Activated CD4-positive, alpha-beta memory T cell treated with anti-CD3 and anti-CD28 coated beads, Interleukin-2, amount 10 ng/mL, durations not matched to agents 7 days and 5 days (primary cell): ENCODE measurements around the gene ZNF324. TPM values are rescaled to one million over a fixed set of nuclear protein-coding genes. Genes with fewer than 3 reads are reported as not detected.
"Not testable (repeated sequence)": the region's sequence is repeated elsewhere in the genome, so short reads cannot be mapped to it uniquely, and the experiment has no call there.

Source experiments
- CTCF ChIA-PET: fragments of 350-600 bp; sonication (Branson Sonifier 250); formaldehyde crosslinking; loops from one replicate; lab custom pipeline; 2021; ENCODE audit warnings: antibody characterized with exemption, inconsistent platforms; lab: Charles Lee
- POLR2A ChIA-PET: fragments of 350-600 bp; sonication (Branson Sonifier 250); formaldehyde crosslinking; loops from one replicate; lab custom pipeline; 2021; ENCODE audit warnings: antibody characterized with exemption; lab: Charles Lee
- DNase-seq: peaks from one replicate; pipeline ENCODE4 v3.0.0-alpha.2; 2020
- H3K27ac Mint-ChIP-seq: one replicate; pipeline ENCODE4 v1.8.0; 2021; ENCODE audit warnings: mild to moderate bottlenecking, mixed read lengths
- H3K27me3 Mint-ChIP-seq: one replicate; pipeline ENCODE4 v1.8.0; 2021; ENCODE audit warnings: mixed read lengths
- H3K36me3 Mint-ChIP-seq: one replicate; pipeline ENCODE4 v1.8.0; 2021; ENCODE audit warnings: low read depth, mixed read lengths
- H3K4me1 Mint-ChIP-seq: one replicate; pipeline ENCODE4 v1.8.0; 2021; ENCODE audit warnings: mixed read lengths
- H3K4me3 Mint-ChIP-seq: one replicate; pipeline ENCODE4 v1.8.0; 2021; ENCODE audit warnings: mild to moderate bottlenecking, mixed read lengths
- H3K9me3 Mint-ChIP-seq: one replicate; pipeline ENCODE4 v1.8.0; 2021; ENCODE audit warnings: mixed read lengths
- total RNA-seq, 2 experiments: library from RNA; stranded (reverse); gene quantifications; one replicate each; pipeline ENCODE4 v1.2.3, GENCODE V29; 2021

Gene ZNF324
- total RNA-seq, 2 experiments from 2014 or later = 10.8 to 12.1 TPM

DNA sequence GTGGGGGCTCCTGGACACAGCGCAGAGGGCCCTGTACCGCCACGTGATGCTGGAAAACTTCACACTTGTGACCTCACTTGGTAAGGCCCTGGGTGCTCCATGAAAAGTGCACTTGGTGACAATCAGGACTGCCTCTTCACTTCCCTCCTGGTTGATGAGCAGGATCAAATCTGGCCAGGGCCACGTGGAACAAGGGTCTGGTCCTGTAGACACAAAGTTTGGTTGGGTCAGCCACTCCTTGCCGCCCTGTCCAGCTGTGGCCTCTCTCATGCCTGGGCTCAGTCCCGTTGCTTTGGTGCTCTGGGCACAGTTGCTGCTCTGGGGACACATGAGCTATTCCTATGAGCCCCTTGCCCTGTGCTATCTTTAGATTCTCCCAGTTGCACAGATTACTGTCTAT is 13.1 kb upstream of the ZNF324 start:
- peaks cover 29% of the 10 kb centered on the region for H3K36me3 Mint-ChIP-seq
- no peak for DNase-seq
- H3K4me3 Mint-ChIP-seq = peak overlapping the region; percentile 76
- peaks cover 21% of the 10 kb centered on the region for H3K4me1 Mint-ChIP-seq
- H3K9me3 Mint-ChIP-seq = peaks cover 8% of the 10 kb centered on the region
- H3K27me3 Mint-ChIP-seq = peaks cover 6% of the 10 kb centered on the region
- POLR2A ChIA-PET = no interaction called here
- H3K27ac Mint-ChIP-seq = no peak overlapping the region
- CTCF ChIA-PET = no interaction called here

- no peak for DNase-seq
- no peak overlapping the region for H3K27ac Mint-ChIP-seq
- peaks cover 34% of the 10 kb centered on the region for H3K36me3 Mint-ChIP-seq
- H3K9me3 Mint-ChIP-seq = no peaks in the 10 kb centered on the region
- H3K4me3 Mint-ChIP-seq = no peak overlapping the region
- H3K4me1 Mint-ChIP-seq = peaks cover 21% of the 10 kb centered on the region
- CTCF ChIA-PET = no interaction called here
- POLR2A ChIA-PET = no interaction called here
- peaks cover 4% of the 10 kb centered on the region for H3K27me3 Mint-ChIP-seq
These were observed 11.6 kb upstream of the ZNF324 start for GRCh38 chr19:58455306-58455705.

DNA sequence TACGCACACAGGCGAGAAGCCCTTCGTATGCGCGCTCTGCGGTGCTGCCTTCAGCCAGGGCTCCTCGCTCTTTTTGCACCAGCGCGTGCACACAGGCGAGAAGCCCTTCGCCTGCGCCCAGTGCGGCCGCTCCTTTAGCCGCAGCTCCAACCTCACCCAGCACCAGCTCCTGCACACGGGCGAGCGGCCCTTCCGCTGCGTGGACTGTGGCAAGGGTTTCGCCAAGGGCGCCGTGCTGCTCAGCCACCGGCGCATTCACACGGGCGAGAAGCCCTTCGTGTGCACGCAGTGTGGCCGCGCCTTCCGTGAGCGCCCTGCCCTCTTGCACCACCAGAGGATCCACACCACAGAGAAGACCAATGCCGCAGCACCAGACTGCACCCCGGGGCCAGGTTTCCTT is 10.8 kb upstream of the ZNF324 start:
- H3K27ac Mint-ChIP-seq = no peak overlapping the region
- no peak for DNase-seq
- H3K9me3 Mint-ChIP-seq = no peaks in the 10 kb centered on the region
- H3K4me1 Mint-ChIP-seq = peaks cover 15% of the 10 kb centered on the region
- ChIA-PET CTCF (no interaction called here), POLR2A (no interaction called here)
- H3K36me3 Mint-ChIP-seq = peaks cover 34% of the 10 kb centered on the region
- peaks cover 2% of the 10 kb centered on the region for H3K27me3 Mint-ChIP-seq
- no peak overlapping the region for H3K4me3 Mint-ChIP-seq

- ChIA-PET POLR2A (interaction anchor here (1.6 kb wide), 1 partner anchor 9 kb away, joined by 4 read pairs; the partner anchor contains the start of gene ZNF324B), CTCF (interaction anchor here (2.0 kb wide), 1 partner anchor 60 kb away, joined by 5 read pairs; the partner anchor contains the start of gene ZBTB45)
- no peak for DNase-seq
- no peaks in the 10 kb centered on the region for H3K27me3 Mint-ChIP-seq
- no peaks in the 10 kb centered on the region for H3K9me3 Mint-ChIP-seq
- no peak overlapping the region for H3K27ac Mint-ChIP-seq
- peaks cover 29% of the 10 kb centered on the region for H3K36me3 Mint-ChIP-seq
- H3K4me3 Mint-ChIP-seq = no peak overlapping the region
- no peaks in the 10 kb centered on the region for H3K4me1 Mint-ChIP-seq
These were observed 6.8 kb upstream of the ZNF324 start for GRCh38 chr19:58460039-58460438.

DNA sequence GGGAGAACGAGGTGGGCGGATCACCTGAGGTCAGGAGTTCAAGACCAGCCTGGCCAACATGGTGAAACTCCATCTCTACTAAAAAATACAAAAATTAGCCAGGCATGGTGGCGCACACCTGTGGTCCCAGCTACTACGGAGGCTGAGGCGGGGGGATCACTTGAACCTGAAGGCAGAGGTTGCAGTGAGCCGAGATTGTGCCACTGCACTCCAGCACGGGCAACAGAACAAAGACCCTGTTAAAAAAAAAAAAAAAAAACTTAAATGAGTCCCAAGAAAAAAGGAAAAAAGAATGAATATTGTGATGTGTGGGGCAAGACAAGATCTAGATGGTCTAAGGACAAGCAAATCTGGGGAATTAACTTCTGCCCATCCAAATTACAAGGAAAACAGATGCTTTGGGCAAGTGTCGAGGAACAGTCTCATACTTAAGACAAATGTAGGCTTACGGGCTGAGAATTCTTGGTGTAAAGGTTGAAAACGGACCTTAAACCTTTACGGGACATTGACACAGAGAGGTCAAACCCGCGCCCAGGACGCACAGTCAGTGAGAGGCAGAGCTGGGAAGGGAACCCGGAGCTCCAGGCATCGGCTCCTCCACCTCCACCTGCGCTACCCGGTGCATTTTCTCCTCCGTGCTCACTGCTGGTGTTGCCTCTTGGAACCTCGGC is 656 bp upstream of the ZNF324 start:
- H3K4me3 Mint-ChIP-seq = peak overlapping the region; percentile 80
- peaks cover 8% of the 10 kb centered on the region for H3K36me3 Mint-ChIP-seq
- peaks cover 4% of the 10 kb centered on the region for H3K27me3 Mint-ChIP-seq
- H3K4me1 Mint-ChIP-seq = peaks cover 22% of the 10 kb centered on the region
- DNase-seq = no peak
- ChIA-PET POLR2A (interaction anchor here (0.7 to 1.1 kb wide), 3 partner anchors 15 to 104 kb away, joined by 3 to 5 read pairs (median 4); partner anchors contain the start of genes ZNF324B and ZNF497), CTCF (no interaction called here)
- H3K27ac Mint-ChIP-seq = no peak overlapping the region
- no peaks in the 10 kb centered on the region for H3K9me3 Mint-ChIP-seq

GRCh38 chr19:58468216-58468839 is 1.4 kb downstream of the ZNF324 start:
- POLR2A ChIA-PET = interaction anchor here (0.9 kb wide), 1 partner anchor 8 kb away, joined by 3 read pairs; the partner anchor contains the start of gene ZNF446
- DNase-seq = no peak
- Mint-ChIP-seq H3K27me3 (peaks cover 4% of the 10 kb centered on the region), H3K4me1 (peaks cover 22% of the 10 kb centered on the region), H3K27ac (peak overlapping the region; percentile 32), H3K9me3 (no peaks in the 10 kb centered on the region), H3K36me3 (peaks cover 23% of the 10 kb centered on the region), H3K4me3 (peak overlapping the region; percentile 80)
- CTCF ChIA-PET = no interaction called here

- H3K36me3 Mint-ChIP-seq = peaks cover 27% of the 10 kb centered on the region
- DNase-seq = no peak
- ChIA-PET CTCF (interaction anchor here (0.7 to 1.0 kb wide), 2 partner anchors 45 to 50 kb away, joined by 3 read pairs; partner anchors contain the start of gene ZBTB45), POLR2A (interaction anchor here (0.9 kb wide), 1 partner anchor 16 kb away, joined by 3 read pairs; no protein-coding TSS in a partner anchor)
- no peak overlapping the region for H3K27ac Mint-ChIP-seq
- H3K4me1 Mint-ChIP-seq = peaks cover 29% of the 10 kb centered on the region
- H3K4me3 Mint-ChIP-seq = no peak overlapping the region
- H3K9me3 Mint-ChIP-seq = no peaks in the 10 kb centered on the region
- H3K27me3 Mint-ChIP-seq = peaks cover 4% of the 10 kb centered on the region
These were observed 2.5 kb downstream of the ZNF324 start for GRCh38 chr19:58469241-58470013.

- DNase-seq, H3K27ac Mint-ChIP-seq, CTCF ChIA-PET, POLR2A ChIA-PET, H3K4me3 Mint-ChIP-seq, H3K9me3 Mint-ChIP-seq, H3K27me3 Mint-ChIP-seq: not testable (repeated sequence)
- Mint-ChIP-seq H3K4me1 (peaks cover 42% of the 10 kb centered on the region), H3K36me3 (peaks cover 27% of the 10 kb centered on the region)
These were observed 4.1 kb downstream of the ZNF324 start for GRCh38 chr19:58470837-58471543.

DNA sequence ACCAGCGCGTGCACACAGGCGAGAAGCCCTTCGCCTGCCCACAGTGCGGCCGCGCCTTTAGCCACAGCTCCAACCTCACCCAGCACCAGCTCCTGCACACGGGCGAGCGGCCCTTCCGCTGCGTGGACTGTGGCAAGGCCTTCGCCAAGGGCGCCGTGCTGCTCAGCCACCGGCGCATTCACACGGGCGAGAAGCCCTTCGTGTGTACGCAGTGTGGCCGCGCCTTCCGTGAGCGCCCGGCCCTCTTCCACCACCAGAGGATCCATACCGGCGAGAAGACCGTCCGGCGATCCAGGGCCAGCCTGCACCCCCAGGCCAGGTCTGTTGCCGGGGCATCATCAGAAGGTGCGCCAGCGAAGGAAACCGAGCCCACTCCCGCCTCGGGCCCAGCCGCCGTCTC is 4.9 kb downstream of the ZNF324 start:
- no peaks in the 10 kb centered on the region for H3K27me3 Mint-ChIP-seq
- peaks cover 42% of the 10 kb centered on the region for H3K4me1 Mint-ChIP-seq
- no peak overlapping the region for H3K27ac Mint-ChIP-seq
- H3K4me3 Mint-ChIP-seq = no peak overlapping the region
- no peaks in the 10 kb centered on the region for H3K9me3 Mint-ChIP-seq
- H3K36me3 Mint-ChIP-seq = peaks cover 27% of the 10 kb centered on the region
- ChIA-PET POLR2A (no interaction called here), CTCF (no interaction called here)
- no peak for DNase-seq

DNA sequence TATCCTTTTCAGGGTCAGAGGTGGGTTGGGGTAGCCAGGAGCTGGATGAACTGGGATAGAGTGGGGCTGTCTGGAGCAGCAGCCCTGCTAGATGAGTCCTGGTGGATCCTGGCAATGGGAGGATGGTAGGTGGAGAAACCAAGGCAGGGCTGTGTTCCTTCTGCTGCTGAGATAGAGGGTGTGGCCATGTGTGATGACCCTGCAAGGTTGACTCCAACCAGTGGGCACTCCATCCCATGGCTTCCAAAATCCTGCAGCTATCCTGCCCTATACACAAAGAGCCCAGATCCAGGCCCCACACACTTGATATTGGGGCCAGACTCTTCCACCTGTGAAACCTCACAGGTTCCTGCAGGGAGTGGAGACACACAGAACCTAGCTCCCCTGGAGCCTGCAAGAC is 6.9 kb downstream of the ZNF324 start:
- Mint-ChIP-seq H3K4me3 (peak overlapping the region; percentile 95), H3K4me1 (peaks cover 34% of the 10 kb centered on the region), H3K36me3 (peaks cover 30% of the 10 kb centered on the region), H3K27me3 (no peaks in the 10 kb centered on the region), H3K9me3 (no peaks in the 10 kb centered on the region), H3K27ac (peak overlapping the region; percentile 11)
- POLR2A ChIA-PET = no interaction called here
- no peak for DNase-seq
- CTCF ChIA-PET = interaction anchor here (1.2 kb wide), 1 partner anchor 46 kb away, joined by 3 read pairs; the partner anchor contains the start of gene ZBTB45

- Mint-ChIP-seq H3K36me3 (peaks cover 30% of the 10 kb centered on the region), H3K9me3 (no peaks in the 10 kb centered on the region), H3K4me3 (peak overlapping the region; percentile 95), H3K27me3 (no peaks in the 10 kb centered on the region), H3K4me1 (peaks cover 32% of the 10 kb centered on the region), H3K27ac (peak overlapping the region; percentile 99)
- CTCF ChIA-PET = interaction anchor here (1.2 to 2.1 kb wide), 2 partner anchors 15 to 45 kb away, joined by 3 to 7 read pairs; partner anchors contain the start of gene ZBTB45
- POLR2A ChIA-PET = interaction anchor here (1.1 kb wide), 1 partner anchor 14 kb away, joined by 4 read pairs; no protein-coding TSS in a partner anchor
- DNase-seq = no peak
These were observed 7.6 kb downstream of the ZNF324 start for GRCh38 chr19:58474291-58474996.
